Stimulated activated CD4-positive, alpha-beta T cell treated with anti-CD3 and anti-CD28 coated beads, Interleukin-2, amount 100 ng/mL, for 4 hours (primary cell): Measurements from ENCODE around the gene TMUB2.
A peak's percentile ranks its signal among the peaks of the same experiment; 100 is the strongest.
"Not testable (repeated sequence)": the region's sequence is repeated elsewhere in the genome, so short reads cannot be mapped to it uniquely, and the experiment has no call there.

Experiments
- DNase-seq: peaks from one replicate; pipeline ENCODE4 v3.0.0-alpha.2; 2020; ENCODE audit warnings: low read depth

Gene TMUB2

GRCh38 chr17:44219108-44219615, 32.4 kb downstream of the TMUB2 start:
- peak; percentile 49 for DNase-seq

- DNase-seq, result peak; percentile 61
These were observed 32.9 kb downstream of the TMUB2 start, which contains the start of gene UBTF for GRCh38 chr17:44219616-44220212. TSS of gene UBTF (minus strand) at chr17:44219675. CDS start at chr17:44218229, 1,446 bp downstream.

- no peak for DNase-seq
These were observed 33.7 kb downstream of the TMUB2 start for GRCh38 chr17:44220213-44221083.

- no peak for DNase-seq
These were observed 34.5 kb downstream of the TMUB2 start for GRCh38 chr17:44221084-44221861.

GRCh38 chr17:44221862-44222111, 35.0 kb downstream of the TMUB2 start:
- no peak for DNase-seq

GRCh38 chr17:44222112-44222869, 35.5 kb downstream of the TMUB2 start:
- DNase-seq, result no peak

- DNase-seq, result no peak
These were observed 36.8 kb downstream of the TMUB2 start for GRCh38 chr17:44223541-44224071.

- no peak for DNase-seq
These were observed 42.3 kb downstream of the TMUB2 start for GRCh38 chr17:44229090-44229489.

GRCh38 chr17:44230140-44230539, 43.4 kb downstream of the TMUB2 start:
- DNase-seq, result no peak

GRCh38 chr17:44232061-44232460, 45.3 kb downstream of the TMUB2 start:
- no peak for DNase-seq

GRCh38 chr17:44233582-44233981, 46.8 kb downstream of the TMUB2 start:
- no peak for DNase-seq

- no peak for DNase-seq
These were observed 48.8 kb downstream of the TMUB2 start for GRCh38 chr17:44235583-44235936.

- no peak for DNase-seq
These were observed 49.7 kb downstream of the TMUB2 start for GRCh38 chr17:44236444-44236991.

- DNase-seq, result not testable (repeated sequence)
These were observed 51.1 kb downstream of the TMUB2 start for GRCh38 chr17:44237886-44238285.

- DNase-seq, result no peak
These were observed 54.4 kb downstream of the TMUB2 start for GRCh38 chr17:44241106-44241624.
